BLaER1 (cell line): Measurements from ENCODE around the gene KIF20B.

Source experiments
- H3K27ac ChIP-seq: shearing (Covaris generic); formaldehyde crosslinking; 2 replicates; pipeline ENCODE4 v1.8.1; 2022
- H3K27me3 ChIP-seq: shearing (Covaris generic); formaldehyde crosslinking; 2 replicates; pipeline ENCODE4 v1.8.1; 2022
- H3K36me3 ChIP-seq: shearing (Covaris generic); formaldehyde crosslinking; 2 replicates; pipeline ENCODE4 v1.8.1; 2022
- H3K4me1 ChIP-seq: shearing (Covaris generic); formaldehyde crosslinking; 2 replicates; pipeline ENCODE4 v1.8.1; 2022
- H3K4me2 ChIP-seq: shearing (Covaris generic); formaldehyde crosslinking; 2 replicates; pipeline ENCODE4 v1.8.1; 2022
- H3K4me3 ChIP-seq: shearing (Covaris generic); formaldehyde crosslinking; 2 replicates; pipeline ENCODE4 v1.8.1; 2022
- H3K9ac ChIP-seq: shearing (Covaris generic); formaldehyde crosslinking; 2 replicates; pipeline ENCODE4 v1.8.1; 2022
- H3K9me3 ChIP-seq: shearing (Covaris generic); formaldehyde crosslinking; 2 replicates; pipeline ENCODE4 v1.8.1; 2022
- H4K20me1 ChIP-seq: shearing (Covaris generic); formaldehyde crosslinking; 2 replicates; pipeline ENCODE4 v1.8.1; 2022
- Cebpa-rat ChIP-seq: shearing (Covaris generic); IDR thresholded peaks from 2 replicates; pipeline ENCODE4 v1.8.1; 2022

KIF20B gene

GRCh38 chr10:89793649-89794254 lies 92.4 kb downstream of the KIF20B start:
- Histone ChIP-seq H4K20me1 (no peaks in the 10 kb centered on the region), H3K9me3 (no peaks in the 10 kb centered on the region), H3K27me3 (no peaks in the 10 kb centered on the region), H3K27ac (no peak overlapping the region), H3K4me3 (no peak overlapping the region), H3K36me3 (no peaks in the 10 kb centered on the region), H3K4me1 (peaks cover 81% of the 10 kb centered on the region), H3K4me2 (peak overlapping the region; percentile 58), H3K9ac (no peak overlapping the region)
- TF ChIP-seq Cebpa-rat = no peak

DNA sequence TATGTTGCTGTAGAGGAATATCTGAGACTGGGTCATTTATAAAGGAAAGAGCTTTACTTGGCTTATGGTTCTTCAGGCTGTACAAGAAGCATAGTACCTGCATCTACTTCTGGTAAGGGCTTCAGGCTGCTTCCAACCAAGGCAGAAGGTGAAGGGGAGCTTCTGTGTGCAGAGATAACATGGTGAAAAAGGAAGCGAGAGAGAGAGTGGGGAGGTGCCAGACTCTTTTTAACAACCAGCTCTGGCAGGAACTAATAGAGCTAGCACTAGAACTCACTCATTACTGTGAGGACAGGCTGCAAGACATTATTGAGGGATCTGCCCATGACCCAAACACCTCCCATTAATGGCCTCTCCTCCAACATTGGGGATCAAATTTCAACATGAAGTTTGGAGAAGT lies 94.5 kb downstream of the KIF20B start:
- H3K4me3 ChIP-seq = no peak overlapping the region
- peak overlapping the region; percentile 58 for H3K4me2 ChIP-seq
- no peak overlapping the region for H3K27ac ChIP-seq
- no peaks in the 10 kb centered on the region for H3K9me3 ChIP-seq
- TF ChIP-seq Cebpa-rat = no peak
- H3K9ac ChIP-seq = no peak overlapping the region
- H4K20me1 ChIP-seq = no peaks in the 10 kb centered on the region
- H3K36me3 ChIP-seq = no peaks in the 10 kb centered on the region
- no peaks in the 10 kb centered on the region for H3K27me3 ChIP-seq
- H3K4me1 ChIP-seq = peaks cover 70% of the 10 kb centered on the region

- no peak for TF ChIP-seq Cebpa-rat
Measured at GRCh38 chr10:89798092-89798491, 96.7 kb downstream of the KIF20B start.

DNA sequence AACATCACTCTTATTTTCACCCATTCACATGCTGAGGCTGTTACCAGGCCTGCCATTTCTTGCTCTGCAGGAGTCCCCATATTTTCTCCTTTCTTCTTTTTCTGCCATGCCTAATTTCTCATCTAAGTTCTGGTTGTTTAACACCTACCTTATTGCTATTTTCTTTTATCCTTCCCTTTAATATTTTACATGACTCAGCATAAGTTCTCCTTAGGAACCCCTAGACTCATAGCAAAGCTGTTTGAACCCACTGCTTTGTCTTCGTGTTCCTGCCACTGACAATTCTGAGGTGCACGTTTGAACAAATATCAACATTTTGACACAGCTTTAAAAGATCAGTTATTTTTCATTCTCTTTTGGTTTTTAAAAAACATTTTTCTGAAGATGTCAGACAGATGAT lies 98.2 kb downstream of the KIF20B start:
- Histone ChIP-seq H3K36me3 (no peaks in the 10 kb centered on the region), H4K20me1 (no peaks in the 10 kb centered on the region), H3K4me2 (no peak overlapping the region), H3K27me3 (no peaks in the 10 kb centered on the region), H3K9me3 (no peaks in the 10 kb centered on the region), H3K9ac (no peak overlapping the region), H3K4me3 (no peak overlapping the region), H3K27ac (no peak overlapping the region), H3K4me1 (peaks cover 41% of the 10 kb centered on the region)
- TF ChIP-seq Cebpa-rat = no peak

More at GRCh38 chr10:89798092-89798491, 96.7 kb downstream of the KIF20B start:
- H3K27ac ChIP-seq = no peak overlapping the region
- H3K4me1 ChIP-seq = peaks cover 55% of the 10 kb centered on the region
- no peaks in the 10 kb centered on the region for H3K9me3 ChIP-seq
- H3K4me2 ChIP-seq = no peak overlapping the region
- no peak overlapping the region for H3K4me3 ChIP-seq
- no peak overlapping the region for H3K9ac ChIP-seq
- H3K36me3 ChIP-seq = no peaks in the 10 kb centered on the region
- H3K27me3 ChIP-seq = no peaks in the 10 kb centered on the region
- H4K20me1 ChIP-seq = no peaks in the 10 kb centered on the region

GRCh38 chr10:89805599-89806013 lies 104.2 kb downstream of the KIF20B start:
- H4K20me1 ChIP-seq = no peaks in the 10 kb centered on the region
- no peak overlapping the region for H3K4me2 ChIP-seq
- H3K27me3 ChIP-seq = no peaks in the 10 kb centered on the region
- no peak for TF ChIP-seq Cebpa-rat
- peaks cover 6% of the 10 kb centered on the region; the same call in 1 of the 2 replicates for H3K4me1 ChIP-seq
- no peaks in the 10 kb centered on the region for H3K36me3 ChIP-seq
- H3K9ac ChIP-seq = no peak overlapping the region
- H3K9me3 ChIP-seq = no peaks in the 10 kb centered on the region
- H3K27ac ChIP-seq = no peak overlapping the region
- no peak overlapping the region for H3K4me3 ChIP-seq

DNA sequence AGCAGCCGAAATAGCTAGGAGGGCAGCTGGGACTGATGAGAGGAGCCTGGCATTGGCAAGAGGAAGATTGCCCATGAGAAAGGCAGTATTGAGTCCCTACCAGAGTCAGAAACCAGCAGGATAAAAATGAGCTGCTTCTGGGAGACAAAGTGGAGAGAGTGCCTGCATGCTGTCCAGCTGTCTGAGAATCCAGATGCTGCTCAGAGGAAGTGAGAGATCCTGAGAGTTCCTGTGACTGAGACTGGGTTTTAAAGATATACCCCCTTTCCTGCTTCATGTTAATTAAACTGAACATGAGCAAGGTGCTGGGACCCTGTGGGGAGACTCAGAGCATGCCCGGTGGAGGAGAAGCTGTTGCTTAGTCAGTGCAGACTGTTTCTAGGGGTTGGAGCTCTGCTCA lies 107.5 kb downstream of the KIF20B start:
- Histone ChIP-seq H3K9me3 (no peaks in the 10 kb centered on the region), H3K27me3 (no peaks in the 10 kb centered on the region), H3K4me3 (no peak overlapping the region), H3K27ac (no peak overlapping the region), H4K20me1 (no peaks in the 10 kb centered on the region), H3K4me2 (0 out of 2 replicates have a peak overlapping the region, but pooled peaks have one; percentile 3), H3K4me1 (peaks cover 10% of the 10 kb centered on the region), H3K36me3 (no peaks in the 10 kb centered on the region), H3K9ac (no peak overlapping the region)
- no peak for TF ChIP-seq Cebpa-rat

- Histone ChIP-seq H3K9ac (no peak overlapping the region), H3K27me3 (no peaks in the 10 kb centered on the region), H3K9me3 (no peaks in the 10 kb centered on the region), H3K36me3 (no peaks in the 10 kb centered on the region), H4K20me1 (no peaks in the 10 kb centered on the region), H3K4me3 (no peak overlapping the region), H3K27ac (no peak overlapping the region), H3K4me1 (peaks cover 12% of the 10 kb centered on the region), H3K4me2 (no peak overlapping the region)
- TF ChIP-seq Cebpa-rat = no peak
Measured at GRCh38 chr10:89809766-89810165, 108.4 kb downstream of the KIF20B start.

GRCh38 chr10:89810908-89811525 lies 109.6 kb downstream of the KIF20B start:
- Histone ChIP-seq H3K9me3 (no peaks in the 10 kb centered on the region), H3K27me3 (no peaks in the 10 kb centered on the region), H3K4me2 (no peak overlapping the region), H3K4me1 (peaks cover 12% of the 10 kb centered on the region), H3K4me3 (no peak overlapping the region), H3K27ac (no peak overlapping the region), H4K20me1 (no peaks in the 10 kb centered on the region), H3K9ac (no peak overlapping the region), H3K36me3 (no peaks in the 10 kb centered on the region)
- no peak for TF ChIP-seq Cebpa-rat

GRCh38 chr10:89813546-89813945 lies 112.2 kb downstream of the KIF20B start:
- Histone ChIP-seq H3K9ac (no peak overlapping the region), H3K4me3 (no peak overlapping the region)

GRCh38 chr10:89814278-89814677 lies 112.9 kb downstream of the KIF20B start:
- Histone ChIP-seq H3K9ac (no peak overlapping the region), H4K20me1 (no peaks in the 10 kb centered on the region), H3K27ac (no peak overlapping the region), H3K4me2 (no peak overlapping the region; the same call in 1 of the 2 replicates), H3K36me3 (no peaks in the 10 kb centered on the region), H3K9me3 (peaks cover 18% of the 10 kb centered on the region), H3K4me1 (peaks cover 6% of the 10 kb centered on the region), H3K27me3 (no peaks in the 10 kb centered on the region), H3K4me3 (no peak overlapping the region)
- TF ChIP-seq Cebpa-rat = no peak

More at GRCh38 chr10:89813546-89813945, 112.2 kb downstream of the KIF20B start:
- TF ChIP-seq Cebpa-rat = no peak
- no peaks in the 10 kb centered on the region for H3K36me3 ChIP-seq
- peaks cover 11% of the 10 kb centered on the region for H3K9me3 ChIP-seq
- no peak overlapping the region for H3K27ac ChIP-seq
- H3K27me3 ChIP-seq = no peaks in the 10 kb centered on the region
- peak overlapping the region; percentile 10; the same call in 1 of the 2 replicates for H3K4me2 ChIP-seq
- H4K20me1 ChIP-seq = no peaks in the 10 kb centered on the region
- peaks cover 12% of the 10 kb centered on the region for H3K4me1 ChIP-seq
